ENCODE results near the gene UHRF1.

DNA sequence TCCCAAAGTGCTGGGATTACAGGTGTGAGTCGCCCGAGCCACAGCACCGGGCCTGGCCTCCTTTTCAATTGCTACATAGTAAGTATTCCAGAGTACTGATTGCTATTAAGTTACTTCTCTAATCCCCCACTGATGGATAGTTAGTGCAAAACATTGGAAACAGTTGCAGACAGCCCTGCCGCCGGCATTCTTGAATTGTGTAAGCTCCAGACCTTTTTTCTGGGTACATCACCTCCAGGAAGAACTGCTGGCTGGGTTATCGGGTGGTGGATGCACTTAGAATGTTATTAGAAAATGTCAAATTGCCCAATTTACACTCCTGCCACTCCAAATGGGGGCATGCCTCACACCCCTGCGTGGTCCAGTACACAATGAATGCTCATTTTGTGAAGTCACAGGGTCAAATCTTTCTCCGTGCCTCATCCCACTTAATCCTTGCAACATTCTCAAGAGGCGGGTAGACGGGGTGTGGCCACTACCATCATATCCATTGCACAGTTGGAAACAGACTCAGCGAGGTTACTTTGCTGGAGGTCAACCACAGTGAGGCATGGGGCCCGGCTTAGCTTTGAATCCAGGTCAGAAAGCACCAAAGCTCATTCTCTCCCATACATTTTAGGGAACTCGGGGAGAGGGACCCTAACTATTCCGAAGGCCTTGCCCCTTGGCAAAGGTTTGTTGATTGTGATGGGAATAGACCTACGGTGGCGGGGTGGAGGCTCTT lies 58.6 kb downstream of the UHRF1 start:
- TF ChIP-seq, protein P1, sequence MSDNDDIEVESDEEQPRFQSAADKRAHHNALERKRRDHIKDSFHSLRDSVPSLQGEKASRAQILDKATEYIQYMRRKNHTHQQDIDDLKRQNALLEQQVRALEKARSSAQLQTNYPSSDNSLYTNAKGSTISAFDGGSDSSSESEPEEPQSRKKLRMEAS (IDR thresholded peaks at IDR 0.05) = no peak
- no peak for TF ChIP-seq ZNF138 (CRISPR knock-in tag; IDR thresholded peaks at IDR 0.05; ENCODE audit: low read depth)
- no peak for TF ChIP-seq ZSCAN29 (CRISPR knock-in tag; conservative IDR thresholded peaks at IDR 0.05)
- TF ChIP-seq, protein P2, sequence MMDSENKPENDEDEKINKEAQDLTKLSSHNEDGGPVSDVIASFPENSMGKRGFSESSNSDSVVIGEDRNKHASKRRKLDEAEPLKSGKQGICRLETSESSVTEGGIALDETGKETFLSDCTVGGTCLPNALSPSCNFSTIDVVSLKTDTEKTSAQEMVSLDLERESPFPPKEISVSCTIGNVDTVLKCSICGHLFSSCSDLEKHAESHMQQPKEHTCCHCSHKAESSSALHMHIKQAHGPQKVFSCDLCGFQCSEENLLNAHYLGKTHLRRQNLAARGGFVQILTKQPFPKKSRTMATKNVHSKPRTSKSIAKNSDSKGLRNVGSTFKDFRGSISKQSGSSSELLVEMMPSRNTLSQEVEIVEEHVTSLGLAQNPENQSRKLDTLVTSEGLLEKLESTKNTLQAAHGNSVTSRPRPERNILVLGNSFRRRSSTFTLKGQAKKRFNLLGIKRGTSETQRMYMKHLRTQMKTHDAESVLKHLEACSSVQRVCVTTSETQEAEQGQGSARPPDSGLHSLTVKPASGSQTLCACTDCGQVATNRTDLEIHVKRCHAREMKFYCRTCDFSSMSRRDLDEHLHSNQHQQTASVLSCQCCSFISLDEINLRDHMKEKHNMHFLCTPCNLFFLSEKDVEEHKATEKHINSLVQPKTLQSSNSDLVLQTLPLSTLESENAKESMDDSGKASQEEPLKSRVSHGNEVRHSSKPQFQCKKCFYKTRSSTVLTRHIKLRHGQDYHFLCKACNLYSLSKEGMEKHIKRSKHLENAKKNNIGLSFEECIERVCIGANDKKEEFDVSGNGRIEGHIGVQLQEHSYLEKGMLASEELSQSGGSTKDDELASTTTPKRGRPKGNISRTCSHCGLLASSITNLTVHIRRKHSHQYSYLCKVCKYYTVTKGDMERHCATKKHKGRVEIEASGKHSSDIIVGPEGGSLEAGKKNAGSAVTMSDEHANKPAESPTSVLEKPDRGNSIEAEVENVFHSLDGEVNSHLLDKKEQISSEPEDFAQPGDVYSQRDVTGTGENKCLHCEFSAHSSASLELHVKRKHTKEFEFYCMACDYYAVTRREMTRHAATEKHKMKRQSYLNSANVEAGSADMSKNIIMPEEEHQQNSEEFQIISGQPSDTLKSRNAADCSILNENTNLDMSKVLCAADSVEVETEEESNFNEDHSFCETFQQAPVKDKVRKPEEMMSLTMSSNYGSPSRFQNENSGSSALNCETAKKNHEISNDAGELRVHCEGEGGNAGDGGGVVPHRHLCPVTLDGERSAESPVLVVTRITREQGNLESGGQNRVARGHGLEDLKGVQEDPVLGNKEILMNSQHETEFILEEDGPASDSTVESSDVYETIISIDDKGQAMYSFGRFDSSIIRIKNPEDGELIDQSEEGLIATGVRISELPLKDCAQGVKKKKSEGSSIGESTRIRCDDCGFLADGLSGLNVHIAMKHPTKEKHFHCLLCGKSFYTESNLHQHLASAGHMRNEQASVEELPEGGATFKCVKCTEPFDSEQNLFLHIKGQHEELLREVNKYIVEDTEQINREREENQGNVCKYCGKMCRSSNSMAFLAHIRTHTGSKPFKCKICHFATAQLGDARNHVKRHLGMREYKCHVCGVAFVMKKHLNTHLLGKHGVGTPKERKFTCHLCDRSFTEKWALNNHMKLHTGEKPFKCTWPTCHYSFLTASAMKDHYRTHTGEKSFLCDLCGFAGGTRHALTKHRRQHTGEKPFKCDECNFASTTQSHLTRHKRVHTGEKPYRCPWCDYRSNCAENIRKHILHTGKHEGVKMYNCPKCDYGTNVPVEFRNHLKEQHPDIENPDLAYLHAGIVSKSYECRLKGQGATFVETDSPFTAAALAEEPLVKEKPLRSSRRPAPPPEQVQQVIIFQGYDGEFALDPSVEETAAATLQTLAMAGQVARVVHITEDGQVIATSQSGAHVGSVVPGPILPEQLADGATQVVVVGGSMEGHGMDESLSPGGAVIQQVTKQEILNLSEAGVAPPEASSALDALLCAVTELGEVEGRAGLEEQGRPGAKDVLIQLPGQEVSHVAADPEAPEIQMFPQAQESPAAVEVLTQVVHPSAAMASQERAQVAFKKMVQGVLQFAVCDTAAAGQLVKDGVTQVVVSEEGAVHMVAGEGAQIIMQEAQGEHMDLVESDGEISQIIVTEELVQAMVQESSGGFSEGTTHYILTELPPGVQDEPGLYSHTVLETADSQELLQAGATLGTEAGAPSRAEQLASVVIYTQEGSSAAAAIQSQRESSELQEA (CRISPR knock-in tag; IDR thresholded peaks at IDR 0.05; ENCODE audit: not compliant biosample characterization) = no peak
- TF ChIP-seq, protein P3, sequence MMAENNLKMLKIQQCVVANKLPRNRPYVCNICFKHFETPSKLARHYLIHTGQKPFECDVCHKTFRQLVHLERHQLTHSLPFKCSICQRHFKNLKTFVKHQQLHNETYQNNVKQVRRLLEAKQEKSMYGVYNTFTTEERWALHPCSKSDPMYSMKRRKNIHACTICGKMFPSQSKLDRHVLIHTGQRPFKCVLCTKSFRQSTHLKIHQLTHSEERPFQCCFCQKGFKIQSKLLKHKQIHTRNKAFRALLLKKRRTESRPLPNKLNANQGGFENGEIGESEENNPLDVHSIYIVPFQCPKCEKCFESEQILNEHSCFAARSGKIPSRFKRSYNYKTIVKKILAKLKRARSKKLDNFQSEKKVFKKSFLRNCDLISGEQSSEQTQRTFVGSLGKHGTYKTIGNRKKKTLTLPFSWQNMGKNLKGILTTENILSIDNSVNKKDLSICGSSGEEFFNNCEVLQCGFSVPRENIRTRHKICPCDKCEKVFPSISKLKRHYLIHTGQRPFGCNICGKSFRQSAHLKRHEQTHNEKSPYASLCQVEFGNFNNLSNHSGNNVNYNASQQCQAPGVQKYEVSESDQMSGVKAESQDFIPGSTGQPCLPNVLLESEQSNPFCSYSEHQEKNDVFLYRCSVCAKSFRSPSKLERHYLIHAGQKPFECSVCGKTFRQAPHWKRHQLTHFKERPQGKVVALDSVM (CRISPR knock-in tag; IDR thresholded peaks at IDR 0.05) = no peak
- no peak for TF ChIP-seq TAF1 (CRISPR knock-in tag; IDR thresholded peaks at IDR 0.05)
- no peak for TF ChIP-seq MAFG (CRISPR knock-in tag; IDR thresholded peaks at IDR 0.05)
- TF ChIP-seq MXI1 (IDR thresholded peaks at IDR 0.05; ENCODE audit: borderline replicate concordance, low read depth, low read length) = no peak
- TF ChIP-seq, protein P4, sequence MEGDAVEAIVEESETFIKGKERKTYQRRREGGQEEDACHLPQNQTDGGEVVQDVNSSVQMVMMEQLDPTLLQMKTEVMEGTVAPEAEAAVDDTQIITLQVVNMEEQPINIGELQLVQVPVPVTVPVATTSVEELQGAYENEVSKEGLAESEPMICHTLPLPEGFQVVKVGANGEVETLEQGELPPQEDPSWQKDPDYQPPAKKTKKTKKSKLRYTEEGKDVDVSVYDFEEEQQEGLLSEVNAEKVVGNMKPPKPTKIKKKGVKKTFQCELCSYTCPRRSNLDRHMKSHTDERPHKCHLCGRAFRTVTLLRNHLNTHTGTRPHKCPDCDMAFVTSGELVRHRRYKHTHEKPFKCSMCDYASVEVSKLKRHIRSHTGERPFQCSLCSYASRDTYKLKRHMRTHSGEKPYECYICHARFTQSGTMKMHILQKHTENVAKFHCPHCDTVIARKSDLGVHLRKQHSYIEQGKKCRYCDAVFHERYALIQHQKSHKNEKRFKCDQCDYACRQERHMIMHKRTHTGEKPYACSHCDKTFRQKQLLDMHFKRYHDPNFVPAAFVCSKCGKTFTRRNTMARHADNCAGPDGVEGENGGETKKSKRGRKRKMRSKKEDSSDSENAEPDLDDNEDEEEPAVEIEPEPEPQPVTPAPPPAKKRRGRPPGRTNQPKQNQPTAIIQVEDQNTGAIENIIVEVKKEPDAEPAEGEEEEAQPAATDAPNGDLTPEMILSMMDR (CRISPR knock-in tag; IDR thresholded peaks at IDR 0.05) = no peak
- TF ChIP-seq ZBTB8A (CRISPR knock-in tag; IDR thresholded peaks at IDR 0.05; ENCODE audit: borderline replicate concordance, low read depth) = no peak
- no peak for TF ChIP-seq NR2C2 (CRISPR knock-in tag; IDR thresholded peaks at IDR 0.05; ENCODE audit: borderline replicate concordance)
- TF ChIP-seq, protein P5, sequence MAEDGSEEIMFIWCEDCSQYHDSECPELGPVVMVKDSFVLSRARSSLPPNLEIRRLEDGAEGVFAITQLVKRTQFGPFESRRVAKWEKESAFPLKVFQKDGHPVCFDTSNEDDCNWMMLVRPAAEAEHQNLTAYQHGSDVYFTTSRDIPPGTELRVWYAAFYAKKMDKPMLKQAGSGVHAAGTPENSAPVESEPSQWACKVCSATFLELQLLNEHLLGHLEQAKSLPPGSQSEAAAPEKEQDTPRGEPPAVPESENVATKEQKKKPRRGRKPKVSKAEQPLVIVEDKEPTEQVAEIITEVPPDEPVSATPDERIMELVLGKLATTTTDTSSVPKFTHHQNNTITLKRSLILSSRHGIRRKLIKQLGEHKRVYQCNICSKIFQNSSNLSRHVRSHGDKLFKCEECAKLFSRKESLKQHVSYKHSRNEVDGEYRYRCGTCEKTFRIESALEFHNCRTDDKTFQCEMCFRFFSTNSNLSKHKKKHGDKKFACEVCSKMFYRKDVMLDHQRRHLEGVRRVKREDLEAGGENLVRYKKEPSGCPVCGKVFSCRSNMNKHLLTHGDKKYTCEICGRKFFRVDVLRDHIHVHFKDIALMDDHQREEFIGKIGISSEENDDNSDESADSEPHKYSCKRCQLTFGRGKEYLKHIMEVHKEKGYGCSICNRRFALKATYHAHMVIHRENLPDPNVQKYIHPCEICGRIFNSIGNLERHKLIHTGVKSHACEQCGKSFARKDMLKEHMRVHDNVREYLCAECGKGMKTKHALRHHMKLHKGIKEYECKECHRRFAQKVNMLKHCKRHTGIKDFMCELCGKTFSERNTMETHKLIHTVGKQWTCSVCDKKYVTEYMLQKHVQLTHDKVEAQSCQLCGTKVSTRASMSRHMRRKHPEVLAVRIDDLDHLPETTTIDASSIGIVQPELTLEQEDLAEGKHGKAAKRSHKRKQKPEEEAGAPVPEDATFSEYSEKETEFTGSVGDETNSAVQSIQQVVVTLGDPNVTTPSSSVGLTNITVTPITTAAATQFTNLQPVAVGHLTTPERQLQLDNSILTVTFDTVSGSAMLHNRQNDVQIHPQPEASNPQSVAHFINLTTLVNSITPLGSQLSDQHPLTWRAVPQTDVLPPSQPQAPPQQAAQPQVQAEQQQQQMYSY (CRISPR knock-in tag; IDR thresholded peaks at IDR 0.05) = no peak
- TF ChIP-seq SUZ12 (IDR thresholded peaks at IDR 0.05; ENCODE audit: low read depth, low read length) = no peak
